HG03025 (cell line): ENCODE data around the gene XRRA1.

ENCODE experiments used
- ATAC-seq: cut with Tn5 transposase; IDR thresholded peaks from one replicate; pipeline ENCODE4 v1.9.1; 2021; ENCODE audit warnings: mild to moderate bottlenecking, moderate library complexity; ENCODE audit not compliant: unreplicated experiment, low FRiP score

Gene XRRA1

GRCh38 chr11:74952752-74953151, 3.9 kb upstream of the XRRA1 start:
- no peak for ATAC-seq

- no peak for ATAC-seq
Measured at GRCh38 chr11:74951226-74951625, 2.3 kb upstream of the XRRA1 start.

- no peak for ATAC-seq
Measured at GRCh38 chr11:74950374-74950969, 1.6 kb upstream of the XRRA1 start.

GRCh38 chr11:74949753-74950137, 854 bp upstream of the XRRA1 start:
- ATAC-seq, result no peak

- peak; percentile 4 for ATAC-seq
Measured at GRCh38 chr11:74948546-74948897, 369 bp downstream of the XRRA1 start.

GRCh38 chr11:74942073-74942759, 6.7 kb downstream of the XRRA1 start:
- no peak for ATAC-seq

- no peak for ATAC-seq
Measured at GRCh38 chr11:74941492-74941891, 7.4 kb downstream of the XRRA1 start.

- no peak for ATAC-seq
Measured at GRCh38 chr11:74937696-74938475, 11.0 kb downstream of the XRRA1 start.

GRCh38 chr11:74936976-74937375, 11.9 kb downstream of the XRRA1 start:
- no peak for ATAC-seq

GRCh38 chr11:74936087-74936486, 12.8 kb downstream of the XRRA1 start:
- no peak for ATAC-seq

- ATAC-seq, result no peak
Measured at GRCh38 chr11:74935285-74935684, 13.6 kb downstream of the XRRA1 start.

- no peak for ATAC-seq
Measured at GRCh38 chr11:74933765-74934164, 15.1 kb downstream of the XRRA1 start.

GRCh38 chr11:74932797-74933196, 16.1 kb downstream of the XRRA1 start:
- no peak for ATAC-seq

GRCh38 chr11:74932169-74932568, 16.7 kb downstream of the XRRA1 start:
- no peak for ATAC-seq

GRCh38 chr11:74929431-74930363, 19.2 kb downstream of the XRRA1 start:
- ATAC-seq, result no peak

GRCh38 chr11:74927496-74927895, 21.4 kb downstream of the XRRA1 start:
- ATAC-seq, result no peak

GRCh38 chr11:74926304-74927030, 22.4 kb downstream of the XRRA1 start:
- no peak for ATAC-seq

GRCh38 chr11:74925281-74925680, 23.6 kb downstream of the XRRA1 start:
- ATAC-seq, result no peak

GRCh38 chr11:74923125-74923524, 25.8 kb downstream of the XRRA1 start:
- no peak for ATAC-seq

GRCh38 chr11:74909812-74910211, 39.1 kb downstream of the XRRA1 start:
- ATAC-seq, result no peak
